Suprapubic skin (tissue), 4 donors: Measurements from ENCODE around the gene GK. TPM values are rescaled to one million over a fixed set of nuclear protein-coding genes. Genes with fewer than 3 reads are reported as not detected.

Experiments
- DNase-seq, 2 donors: peaks; one replicate each; pipeline ENCODE4 v3.0.0-alpha.2; 2019; ENCODE audit warnings: low spot score in 2 of 2
- H3K27ac ChIP-seq: fragments of 200-600 bp; sonication (generic); one replicate; pipeline ENCODE4 v1.5.1; 2019
- H3K27me3 ChIP-seq: fragments of 200-600 bp; sonication (generic); one replicate; pipeline ENCODE4 v1.5.1; 2019
- H3K36me3 ChIP-seq: fragments of 200-600 bp; sonication (generic); one replicate; pipeline ENCODE4 v1.5.1; 2019
- H3K4me1 ChIP-seq: fragments of 200-600 bp; sonication (generic); one replicate; pipeline ENCODE4 v1.5.1; 2019
- H3K4me3 ChIP-seq: fragments of 200-600 bp; sonication (generic); one replicate; pipeline ENCODE4 v1.5.1; 2019; ENCODE audit warnings: mild to moderate bottlenecking
- H3K9me3 ChIP-seq: fragments of 200-600 bp; sonication (generic); one replicate; pipeline ENCODE4 v1.5.1; 2019
- CTCF ChIP-seq, 2 donors: fragments of 200-600 bp in 1 of 2; fragments of 450-650 bp in 1 of 2; sonication (generic) in 1 of 2; IDR thresholded peaks; one replicate each; pipeline ENCODE4 v1.5.1; 2016 to 2019; ENCODE audit warnings: antibody characterized with exemption in 2 of 2, mild to moderate bottlenecking in 1 of 2, moderate library complexity in 1 of 2
- EP300 ChIP-seq: sonication (generic); formaldehyde crosslinking; IDR thresholded peaks from one replicate; pipeline ENCODE4 v1.6.1; 2017; ENCODE audit warnings: antibody characterized with exemption
- POLR2A ChIP-seq, 2 donors: fragments of 450-650 bp; IDR thresholded peaks; one replicate each; pipeline ENCODE4 v1.6.1; 2017; ENCODE audit warnings: antibody characterized with exemption in 2 of 2, mild to moderate bottlenecking in 2 of 2, moderate library complexity in 2 of 2
- POLR2AphosphoS5 ChIP-seq, 3 donors: sonication (generic); formaldehyde crosslinking; IDR thresholded peaks; one replicate each; pipeline ENCODE4 v1.6.1; 2017; ENCODE audit warnings: antibody characterized with exemption in 3 of 3
- WGBS: methylation state at CpG from one replicate; pipeline ENCODE4 v1.1.5; 2018; 5-methylcytosine and 5-hydroxymethylcytosine counted together
- total RNA-seq, 4 donors: library from RNA; depleted of rRNA; stranded (reverse); fragments of >200 nt; gene quantifications; one replicate each; pipeline ENCODE4 v1.1.0, GENCODE V29; 2016

The GK gene
- total RNA-seq, 4 donors from 2014 or later, result 6.2 to 10.1 (median 8.8) TPM

GRCh38 chrX:30712214-30712613, 59.0 kb downstream of the GK start:
- H3K4me3 ChIP-seq, result no peak overlapping the region
- no peaks in the 10 kb centered on the region for H3K4me1 ChIP-seq
- peaks cover 6% of the 10 kb centered on the region for H3K36me3 ChIP-seq
- no peak overlapping the region for H3K27ac ChIP-seq
- no peaks in the 10 kb centered on the region for H3K27me3 ChIP-seq
- no peak for TF ChIP-seq POLR2A (IDR thresholded peaks at IDR 0.05)
- TF ChIP-seq EP300, result no peak
- TF ChIP-seq CTCF (IDR thresholded peaks at IDR 0.05), result no peak
- TF ChIP-seq POLR2AphosphoS5 (IDR thresholded peaks at IDR 0.05), result no peak
- 88% methylated on average over 1 of the region's 1 CpG for WGBS
- no peak for DNase-seq
- H3K9me3 ChIP-seq, result no peaks in the 10 kb centered on the region

- Histone ChIP-seq H3K9me3 (no peaks in the 10 kb centered on the region), H3K4me3 (no peak overlapping the region), H3K4me1 (no peaks in the 10 kb centered on the region), H3K36me3 (peaks cover 6% of the 10 kb centered on the region), H3K27me3 (no peaks in the 10 kb centered on the region), H3K27ac (no peak overlapping the region)
- DNase-seq, result peak in 1 of 2 donors; percentile 59
- TF ChIP-seq POLR2AphosphoS5 (IDR thresholded peaks at IDR 0.05) (no peak), POLR2A (IDR thresholded peaks at IDR 0.05) (no peak), CTCF (IDR thresholded peaks at IDR 0.05) (peak; percentile 11 to 53), EP300 (no peak)
- WGBS, result 41% methylated on average over 5 of the region's 5 CpGs
Observed at GRCh38 chrX:30713061-30713525, 59.9 kb downstream of the GK start.

- TF ChIP-seq POLR2AphosphoS5 (IDR thresholded peaks at IDR 0.05) (no peak), EP300 (no peak), CTCF (IDR thresholded peaks at IDR 0.05) (no peak), POLR2A (IDR thresholded peaks at IDR 0.05) (no peak)
- Histone ChIP-seq H3K27ac (no peak overlapping the region), H3K4me3 (no peak overlapping the region), H3K27me3 (no peaks in the 10 kb centered on the region), H3K36me3 (peaks cover 3% of the 10 kb centered on the region), H3K9me3 (no peaks in the 10 kb centered on the region), H3K4me1 (no peaks in the 10 kb centered on the region)
- WGBS, result 97% methylated on average over 1 of the region's 1 CpG
- no peak for DNase-seq
Observed at GRCh38 chrX:30714138-30714537, 60.9 kb downstream of the GK start.

GRCh38 chrX:30715976-30716375, 62.8 kb downstream of the GK start:
- 57% methylated on average over 2 of the region's 2 CpGs for WGBS
- Histone ChIP-seq H3K4me3 (no peak overlapping the region), H3K36me3 (no peaks in the 10 kb centered on the region), H3K27me3 (no peaks in the 10 kb centered on the region), H3K27ac (no peak overlapping the region), H3K9me3 (no peaks in the 10 kb centered on the region), H3K4me1 (no peaks in the 10 kb centered on the region)
- TF ChIP-seq CTCF (IDR thresholded peaks at IDR 0.05) (no peak), EP300 (no peak), POLR2A (IDR thresholded peaks at IDR 0.05) (no peak), POLR2AphosphoS5 (IDR thresholded peaks at IDR 0.05) (no peak)
- DNase-seq, result no peak

- WGBS, result 73% methylated on average over 17 of the region's 17 CpGs
- Histone ChIP-seq H3K9me3 (no peaks in the 10 kb centered on the region), H3K4me3 (no peak overlapping the region), H3K27me3 (no peaks in the 10 kb centered on the region), H3K27ac (no peak overlapping the region), H3K36me3 (no peaks in the 10 kb centered on the region), H3K4me1 (no peaks in the 10 kb centered on the region)
- no peak for DNase-seq
- no peak for TF ChIP-seq POLR2AphosphoS5 (IDR thresholded peaks at IDR 0.05)
- TF ChIP-seq POLR2A (IDR thresholded peaks at IDR 0.05), result no peak
- no peak for TF ChIP-seq CTCF (IDR thresholded peaks at IDR 0.05)
- TF ChIP-seq EP300, result no peak
Observed at GRCh38 chrX:30733852-30734660, 80.8 kb downstream of the GK start.
